SU-DHL-6 (cell line): ENCODE measurements around the gene GNAQ.

ENCODE experiments used
- H2AFZ ChIP-seq: fragments of 200-600 bp; sonication (generic); 2 replicates; pipeline ENCODE4 v1.6.1; 2014; ENCODE audit warnings: low read depth, mild to moderate bottlenecking, moderate library complexity, mixed read lengths, antibody characterized with exemption, low read length; ENCODE audit not compliant: severe bottlenecking
- H3F3A ChIP-seq: fragments of 200-600 bp; shearing (Covaris generic); 2 replicates; pipeline ENCODE4 v1.6.0; 2016; ENCODE audit warnings: antibody characterized with exemption, mild to moderate bottlenecking; ENCODE audit not compliant: insufficient read depth
- H3K27ac ChIP-seq: fragments of 200-600 bp; sonication (generic); 2 replicates; pipeline ENCODE4 v1.5.1; 2016; ENCODE audit warnings: low read depth, mild to moderate bottlenecking, low read length, moderate library complexity, mixed read lengths
- H3K27me3 ChIP-seq: fragments of 200-600 bp; sonication (generic), shearing (Covaris generic); 2 replicates; pipeline ENCODE4 v1.6.0; 2014; ENCODE audit warnings: mild to moderate bottlenecking, low read length
- H3K36me3 ChIP-seq: fragments of 200-600 bp; sonication (generic); 2 replicates; pipeline ENCODE4 v1.6.1; 2014; ENCODE audit warnings: mild to moderate bottlenecking, low read length, mixed read lengths
- H3K4me2 ChIP-seq: fragments of 300-600, 200-600 bp; shearing (Covaris generic), sonication (generic); 2 replicates; pipeline ENCODE4 v1.6.0; 2014; ENCODE audit warnings: low read length, low read depth, mild to moderate bottlenecking; ENCODE audit not compliant: poor library complexity, severe bottlenecking
- H3K4me3 ChIP-seq: fragments of 200-600 bp; sonication (generic); 2 replicates; pipeline ENCODE4 v1.5.1; 2014; ENCODE audit warnings: antibody characterized with exemption, low read length, mild to moderate bottlenecking, mixed read lengths; ENCODE audit not compliant: insufficient read depth, poor library complexity, severe bottlenecking
- H3K79me2 ChIP-seq: fragments of 200-600 bp; sonication (generic); 2 replicates; pipeline ENCODE4 v1.6.1; 2014; ENCODE audit warnings: mild to moderate bottlenecking, low read length, moderate library complexity; ENCODE audit not compliant: insufficient read depth
- H3K9ac ChIP-seq: fragments of 200-600 bp; sonication (generic); 2 replicates; pipeline ENCODE4 v1.7.0; 2014; ENCODE audit warnings: mild to moderate bottlenecking, low read length
- H3K9me2 ChIP-seq: fragments of 200-600 bp; sonication (generic); replicated peaks from 2 replicates; pipeline ENCODE4 v1.6.1; 2014; ENCODE audit warnings: low read length; ENCODE audit not compliant: insufficient read depth
- H3K9me3 ChIP-seq: fragments of 200-600 bp; sonication (generic); 2 replicates; pipeline ENCODE4 v1.6.1; 2014; ENCODE audit warnings: low read length, mixed read lengths; ENCODE audit not compliant: insufficient read depth
- H4K20me1 ChIP-seq: fragments of 200-600 bp; sonication (generic); 2 replicates; pipeline ENCODE4 v1.6.1; 2014; ENCODE audit warnings: low read depth, mild to moderate bottlenecking, antibody characterized with exemption, low read length, moderate library complexity, mixed read lengths
- CTCF ChIP-seq: fragments of 200-600 bp; sonication (generic); IDR thresholded peaks from one replicate; pipeline ENCODE4 v1.5.1; 2017; ENCODE audit warnings: antibody characterized with exemption, mild to moderate bottlenecking, low read length, moderate library complexity; ENCODE audit not compliant: insufficient read depth, poor library complexity, severe bottlenecking
- EZH2phosphoT487 ChIP-seq: fragments of 200-600 bp; sonication (generic), shearing (Covaris generic); conservative IDR thresholded peaks from 2 replicates; pipeline ENCODE4 v1.6.1; 2018; ENCODE audit warnings: mild to moderate bottlenecking, antibody characterized with exemption, low read length, moderate library complexity, mixed read lengths

GNAQ gene

DNA sequence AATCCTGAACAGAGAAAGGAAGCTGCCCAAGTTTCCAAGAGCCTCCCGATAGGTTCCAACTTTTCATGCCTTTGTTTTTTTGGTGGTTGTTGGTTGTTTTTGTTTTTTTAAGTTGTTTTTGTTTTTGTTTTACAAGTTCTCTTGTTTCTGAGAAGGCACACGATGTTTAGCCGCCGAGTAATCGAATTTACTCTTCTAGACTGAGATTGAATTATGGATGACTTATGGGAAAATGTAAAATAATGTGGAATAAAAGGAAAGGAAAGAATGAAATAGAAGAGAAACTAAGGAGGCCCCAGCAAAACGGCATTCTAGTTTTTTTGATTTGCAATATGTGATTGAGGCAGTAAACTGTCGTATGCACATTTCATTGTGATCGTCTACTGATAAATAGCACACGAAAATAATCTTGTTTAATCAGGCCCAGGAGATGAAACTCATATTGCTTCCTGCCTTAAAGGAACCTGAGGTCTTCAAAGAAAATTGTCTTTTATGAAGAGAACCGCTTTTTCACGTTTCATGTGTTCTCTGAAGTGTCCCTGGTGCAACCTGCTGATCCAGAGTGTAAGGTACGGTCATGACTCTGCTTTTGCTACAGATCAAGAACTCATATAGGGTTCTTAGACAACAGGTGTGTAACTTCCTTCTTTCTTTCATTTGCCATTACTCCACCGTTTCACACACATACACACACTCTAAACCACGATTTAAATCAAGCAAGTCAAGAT lies 1.3 kb upstream of the GNAQ start:
- H3K9me3 ChIP-seq: no peaks in the 10 kb centered on the region
- H3K4me3 ChIP-seq: no peak overlapping the region
- no peak overlapping the region for H2AFZ ChIP-seq
- H3K27ac ChIP-seq: no peak overlapping the region
- H3K9ac ChIP-seq: no peak overlapping the region
- H4K20me1 ChIP-seq: no peaks in the 10 kb centered on the region
- TF ChIP-seq EZH2phosphoT487 (no peak), CTCF (no peak)
- no peaks in the 10 kb centered on the region for H3K27me3 ChIP-seq
- H3F3A ChIP-seq: no peaks in the 10 kb centered on the region
- H3K9me2 ChIP-seq: no peaks in the 10 kb centered on the region
- H3K79me2 ChIP-seq: no peaks in the 10 kb centered on the region
- H3K4me2 ChIP-seq: no peak overlapping the region
- no peaks in the 10 kb centered on the region for H3K36me3 ChIP-seq

GRCh38 chr9:78031893-78032729 lies 500 bp upstream of the GNAQ start:
- H3K4me2 ChIP-seq: no peak overlapping the region

More at GRCh38 chr9:78031893-78032729, 500 bp upstream of the GNAQ start:
- H3K36me3 ChIP-seq: no peaks in the 10 kb centered on the region
- no peaks in the 10 kb centered on the region for H4K20me1 ChIP-seq
- TF ChIP-seq CTCF: no peak
- no peak for TF ChIP-seq EZH2phosphoT487
- no peaks in the 10 kb centered on the region for H3K9me2 ChIP-seq
- no peaks in the 10 kb centered on the region for H3F3A ChIP-seq
- no peak overlapping the region for H3K9ac ChIP-seq
- H3K4me3 ChIP-seq: no peak overlapping the region
- no peaks in the 10 kb centered on the region for H3K9me3 ChIP-seq
- H3K27ac ChIP-seq: no peak overlapping the region
- H3K27me3 ChIP-seq: no peaks in the 10 kb centered on the region
- H3K79me2 ChIP-seq: no peaks in the 10 kb centered on the region
- H2AFZ ChIP-seq: no peak overlapping the region
